Body of pancreas (tissue), 4 donors: ENCODE measurements around the gene DCXR. TPM values are rescaled to one million over a fixed set of nuclear protein-coding genes. Genes with fewer than 3 reads are reported as not detected.

Experiments
- ATAC-seq: fragments of 150-250 bp; one replicate; pipeline ENCODE4 v1.9.1; 2016
- DNase-seq, 4 donors: peaks; one replicate each; pipeline ENCODE4 v3.0.0-alpha.2; 2019
- H3K27ac ChIP-seq, 4 donors: fragments of 200-600 bp; sonication (generic); 1 replicate in 3 of 4; 2 replicates in 1 of 4; pipeline versions ENCODE4 v1.5.1 to v1.6.1; 2016 to 2019; ENCODE audit warnings: mild to moderate bottlenecking in 1 of 4, mixed read lengths in 1 of 4, moderate library complexity in 1 of 4
- H3K27me3 ChIP-seq, 2 donors: fragments of 200-600 bp; sonication (generic); one replicate each; pipeline ENCODE4 v1.6.0; 2016; ENCODE audit warnings: mild to moderate bottlenecking in 1 of 2
- H3K36me3 ChIP-seq, 2 donors: fragments of 200-600 bp; sonication (generic); replicated peaks in 1 of 2; 2 replicates each; pipeline ENCODE4 v1.5.1; 2016; ENCODE audit warnings: low read depth in 2 of 2; ENCODE audit not compliant: insufficient read depth in 1 of 2
- H3K4me1 ChIP-seq: fragments of 200-600 bp; sonication (generic); one replicate; pipeline ENCODE4 v1.6.0; 2016
- H3K4me3 ChIP-seq, 2 donors: fragments of 200-600 bp; sonication (generic); 1 replicate in 1 of 2; 2 replicates in 1 of 2; pipeline ENCODE4 v1.5.1; 2016 to 2019
- H3K9me3 ChIP-seq, 3 donors: fragments of 200-600 bp; sonication (generic); 1 replicate in 2 of 3; 2 replicates in 1 of 3; pipeline ENCODE4 v1.5.1; 2016
- CTCF ChIP-seq, 7 experiments: fragments of 450-650 bp in 4 of 7; fragments of 200-600 bp in 3 of 7; sonication (generic) in 3 of 7; IDR thresholded peaks; one replicate each; pipeline ENCODE4 v1.5.1; 2016 to 2019; ENCODE audit warnings: antibody characterized with exemption in 7 of 7
- POLR2A ChIP-seq, 3 donors: fragments of 450-650 bp; IDR thresholded peaks; one replicate each; pipeline ENCODE4 v1.6.1; 2016; ENCODE audit warnings: antibody characterized with exemption in 3 of 3, mild to moderate bottlenecking in 2 of 3
- WGBS, 2 donors: methylation state at CpG; one replicate each; pipeline ENCODE4 v1.1.5; 2017; 5-methylcytosine and 5-hydroxymethylcytosine counted together
- intact Hi-C: fragments of 100-400 bp; cut with DNase I; formaldehyde crosslinking; loops from one replicate; pipeline ENCODE4 v1.15.1; 2023
- total RNA-seq, 2 donors: library from RNA; depleted of rRNA; stranded (reverse); fragments of >200 nt; gene quantifications; one replicate each; pipeline ENCODE4 v1.1.0, GENCODE V29; 2016

Gene DCXR
- total RNA-seq, 2 donors from 2014 or later = 82.2 to 205 TPM

GRCh38 chr17:82051776-82052637, 14.5 kb upstream of the DCXR start, which contains the start of the genes GPS1 and RFNG:
GPS1 (plus strand) TSS chr17:82051898; CDS start chr17:82051932, 34 bp downstream.
RFNG (minus strand) TSS chr17:82051811; CDS start chr17:82051766, 45 bp downstream.
- TF ChIP-seq POLR2A (IDR thresholded peaks at IDR 0.05) (peak in 1 of 3 donors; percentile 9), CTCF (IDR thresholded peaks at IDR 0.05) (no peak)
- peaks cover 38% of the 10 kb centered on the region for H3K4me1 ChIP-seq
- ATAC-seq (peak; percentile 85), DNase-seq (peak; percentile 76 to 82 (median 80))
- intact Hi-C loops = no loop called here
- H3K27ac ChIP-seq = peak within 1 kb of the TSS; percentile 39 to 51 (median 40)
- H3K9me3 ChIP-seq = no peaks in the 10 kb centered on the region
- H3K4me3 ChIP-seq = peak within 1 kb of the TSS; percentile 62 to 78
- H3K36me3 ChIP-seq = peaks cover 5 to 13% of the 10 kb centered on the region in 2 donors
- no peaks in the 10 kb centered on the region for H3K27me3 ChIP-seq
- WGBS, 2 donors = 0 to 1% methylated on average over 6 to 61 of the region's 94 CpGs

GRCh38 chr17:82050761-82051641, 13.5 kb upstream of the DCXR start:
- H3K27ac ChIP-seq = peak overlapping the region in 3 of 4 donors; percentile 39 to 51 (median 40)
- peaks cover 5 to 6% of the 10 kb centered on the region in 2 donors for H3K36me3 ChIP-seq
- peaks cover 38% of the 10 kb centered on the region for H3K4me1 ChIP-seq
- H3K4me3 ChIP-seq = peak overlapping the region; percentile 22 to 70
- ATAC-seq (peak; percentile 25), DNase-seq (no peak)
- intact Hi-C loops = no loop called here
- TF ChIP-seq POLR2A (IDR thresholded peaks at IDR 0.05) (no peak), CTCF (IDR thresholded peaks at IDR 0.05) (no peak)
- no peaks in the 10 kb centered on the region for H3K27me3 ChIP-seq
- 2 to 11% methylated on average over 24 to 74 of the region's 79 CpGs for WGBS, 2 donors
- no peaks in the 10 kb centered on the region for H3K9me3 ChIP-seq

DNA sequence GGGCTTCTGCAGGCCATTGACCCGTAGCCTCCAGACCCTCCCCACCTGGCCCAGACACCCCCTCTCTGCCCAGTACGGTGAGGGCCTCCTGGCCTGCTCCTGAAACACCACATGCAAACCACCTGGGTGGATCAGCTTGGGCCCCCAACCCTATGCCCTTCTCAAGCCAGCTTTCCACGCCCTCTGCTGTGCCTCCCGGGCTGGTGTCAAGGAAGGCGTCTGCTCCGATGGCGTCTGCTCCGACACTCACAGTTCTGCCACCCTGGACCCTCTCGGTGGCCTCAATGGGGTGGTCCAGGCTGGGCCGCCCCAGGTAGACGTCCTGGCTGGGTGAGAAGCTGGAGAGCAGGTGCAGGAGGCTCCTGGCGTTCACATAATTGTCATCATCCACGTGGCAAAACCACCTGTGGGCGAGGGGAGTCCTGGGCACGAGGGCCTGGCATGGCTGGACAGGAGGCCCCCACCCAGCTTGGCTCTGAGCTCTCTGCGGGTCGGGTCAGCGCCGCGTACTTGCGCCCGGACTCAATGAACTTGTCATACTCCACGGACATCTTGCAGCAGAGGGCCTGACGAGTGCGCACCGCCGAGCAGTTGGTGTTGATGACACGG, 12.8 kb upstream of the DCXR start:
- ATAC-seq = no peak
- intact Hi-C loops = no loop called here
- peaks cover 38% of the 10 kb centered on the region for H3K4me1 ChIP-seq

More for the DNA sequence above, 12.8 kb upstream of the DCXR start:
- DNase-seq = no peak
- TF ChIP-seq CTCF (IDR thresholded peaks at IDR 0.05) (no peak), POLR2A (IDR thresholded peaks at IDR 0.05) (no peak)
- H3K27me3 ChIP-seq = no peaks in the 10 kb centered on the region
- no peak overlapping the region for H3K27ac ChIP-seq
- peaks cover 5% of the 10 kb centered on the region in 2 donors for H3K36me3 ChIP-seq
- 80% methylated on average over 28 of the region's 28 CpGs; no CpG with 5 or more reads in 1 of the 2 donors for WGBS, 2 donors
- H3K4me3 ChIP-seq = no peak overlapping the region
- H3K9me3 ChIP-seq = no peaks in the 10 kb centered on the region
